ENCODE results near the gene CELF1.

Gene CELF1

GRCh38 chr11:47595029-47595428, 42.1 kb upstream of the CELF1 start:
- Histone ChIP-seq H3K79me2 (ENCODE audit: insufficient read depth, low read length) (peaks cover 29% of the 10 kb centered on the region), H3K9ac (ENCODE audit: low read depth, low read length, poor library complexity, severe bottlenecking) (peak overlapping the region; percentile 88), H3K9me2 (replicated peaks; ENCODE audit: low read depth, low read length) (no peaks in the 10 kb centered on the region), H3K27me3 (ENCODE audit: insufficient read depth, low read length, poor library complexity, severe bottlenecking) (no peaks in the 10 kb centered on the region), H4K20me1 (ENCODE audit: insufficient read depth, low read length, poor library complexity, severe bottlenecking) (no peaks in the 10 kb centered on the region), H3K4me2 (ENCODE audit: low read depth, low read length, poor library complexity, severe bottlenecking) (peak overlapping the region; percentile 82), H3K4me3 (ENCODE audit: low read length, poor library complexity, severe bottlenecking) (peak overlapping the region; percentile 83), H3K9me3 (ENCODE audit: insufficient read depth, low read depth, low read length) (no peaks in the 10 kb centered on the region), H2AFZ (ENCODE audit: low read length) (no peak overlapping the region), H3K4me1 (ENCODE audit: insufficient read depth, low read length, poor library complexity, severe bottlenecking) (peaks cover 63% of the 10 kb centered on the region), H3F3A (ENCODE audit: low read depth) (peaks cover 15% of the 10 kb centered on the region; the same call in 1 of the 2 replicates), H3K36me3 (ENCODE audit: insufficient read depth, low read length) (no peaks in the 10 kb centered on the region)
- TF ChIP-seq EZH2phosphoT487 (IDR thresholded peaks at IDR 0.05; ENCODE audit: borderline replicate concordance): no peak
- TF ChIP-seq CTCF (conservative IDR thresholded peaks at IDR 0.05; ENCODE audit: low read length): no peak

- Histone ChIP-seq H3K27me3 (ENCODE audit: insufficient read depth, low read length, poor library complexity, severe bottlenecking) (no peaks in the 10 kb centered on the region), H3K79me2 (ENCODE audit: insufficient read depth, low read length) (peaks cover 38% of the 10 kb centered on the region), H2AFZ (ENCODE audit: low read length) (no peak within 1 kb of the TSS), H3K36me3 (ENCODE audit: insufficient read depth, low read length) (no peaks in the 10 kb centered on the region; the same call in 1 of the 2 replicates), H4K20me1 (ENCODE audit: insufficient read depth, low read length, poor library complexity, severe bottlenecking) (no peaks in the 10 kb centered on the region), H3K9ac (ENCODE audit: low read depth, low read length, poor library complexity, severe bottlenecking) (peak within 1 kb of the TSS; percentile 88), H3K9me2 (replicated peaks; ENCODE audit: low read depth, low read length) (no peaks in the 10 kb centered on the region), H3K4me2 (ENCODE audit: low read depth, low read length, poor library complexity, severe bottlenecking) (peak within 1 kb of the TSS; percentile 82), H3K4me1 (ENCODE audit: insufficient read depth, low read length, poor library complexity, severe bottlenecking) (peaks cover 65% of the 10 kb centered on the region), H3K9me3 (ENCODE audit: insufficient read depth, low read depth, low read length) (no peaks in the 10 kb centered on the region), H3F3A (ENCODE audit: low read depth) (peaks cover 15% of the 10 kb centered on the region; the same call in 1 of the 2 replicates), H3K4me3 (ENCODE audit: low read length, poor library complexity, severe bottlenecking) (peak within 1 kb of the TSS; percentile 83)
- TF ChIP-seq CTCF (conservative IDR thresholded peaks at IDR 0.05; ENCODE audit: low read length) (no peak), EZH2phosphoT487 (IDR thresholded peaks at IDR 0.05; ENCODE audit: borderline replicate concordance) (no peak)
Measured at GRCh38 chr11:47593934-47594855, 41.3 kb upstream of the CELF1 start, which contains the start of gene C1QTNF4. TSS of gene C1QTNF4 (minus strand) at chr11:47594411. CDS start at chr11:47590810, 3,601 bp downstream.

- H3K4me1 ChIP-seq (ENCODE audit: insufficient read depth, low read length, poor library complexity, severe bottlenecking): peaks cover 67% of the 10 kb centered on the region
- H3K36me3 ChIP-seq (ENCODE audit: insufficient read depth, low read length): no peaks in the 10 kb centered on the region; the same call in 1 of the 2 replicates
- no peak overlapping the region for H2AFZ ChIP-seq (ENCODE audit: low read length)
- peak overlapping the region; percentile 88 for H3K9ac ChIP-seq (ENCODE audit: low read depth, low read length, poor library complexity, severe bottlenecking)
- H3K79me2 ChIP-seq (ENCODE audit: insufficient read depth, low read length): peaks cover 45% of the 10 kb centered on the region
- H3K9me3 ChIP-seq (ENCODE audit: insufficient read depth, low read depth, low read length): no peaks in the 10 kb centered on the region
- peak overlapping the region; percentile 83 for H3K4me3 ChIP-seq (ENCODE audit: low read length, poor library complexity, severe bottlenecking)
- no peak for TF ChIP-seq EZH2phosphoT487 (IDR thresholded peaks at IDR 0.05; ENCODE audit: borderline replicate concordance)
- TF ChIP-seq CTCF (conservative IDR thresholded peaks at IDR 0.05; ENCODE audit: low read length): no peak
- peak overlapping the region; percentile 82 for H3K4me2 ChIP-seq (ENCODE audit: low read depth, low read length, poor library complexity, severe bottlenecking)
- peaks cover 15% of the 10 kb centered on the region; the same call in 1 of the 2 replicates for H3F3A ChIP-seq (ENCODE audit: low read depth)
- no peaks in the 10 kb centered on the region for H3K9me2 ChIP-seq (replicated peaks; ENCODE audit: low read depth, low read length)
- no peaks in the 10 kb centered on the region for H4K20me1 ChIP-seq (ENCODE audit: insufficient read depth, low read length, poor library complexity, severe bottlenecking)
- no peaks in the 10 kb centered on the region for H3K27me3 ChIP-seq (ENCODE audit: insufficient read depth, low read length, poor library complexity, severe bottlenecking)
Measured at GRCh38 chr11:47593492-47593933, 40.6 kb upstream of the CELF1 start.
